NCI-H345 (cell line): ENCODE measurements around the gene SPOUT1.
"Not testable (repeated sequence)": the region's sequence is repeated elsewhere in the genome, so short reads cannot be mapped to it uniquely, and the experiment has no call there.

Experiments used
- DNase-seq: peaks from one replicate; lab custom pipeline; 2025; lab: John Stamatoyannopoulos, UW

SPOUT1 gene

GRCh38 chr9:128829477-128830251 lies at the start of gene SPOUT1:
SPOUT1 (minus strand) TSS chr9:128829794; CDS start chr9:128829780, 14 bp downstream.
- peak; percentile 97 for DNase-seq

DNA sequence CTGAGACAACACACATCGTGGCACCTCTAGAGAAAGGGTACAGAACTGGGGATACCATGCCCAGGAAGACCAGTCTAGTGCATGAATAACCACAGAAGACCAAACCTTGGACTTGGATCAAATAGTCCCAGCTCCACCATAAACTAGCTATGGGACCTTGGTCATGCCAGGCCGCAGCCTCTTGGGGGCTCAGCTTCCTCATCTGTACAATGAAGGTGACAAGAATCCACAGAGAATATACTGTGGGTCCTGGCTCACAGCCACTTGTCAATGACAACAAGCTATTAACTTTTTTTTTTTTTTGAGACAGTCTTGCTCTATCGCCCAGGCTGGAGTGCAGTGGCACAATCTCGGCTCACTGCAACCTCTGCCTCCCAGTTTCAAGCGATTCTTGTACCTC lies 48.3 kb upstream of the SPOUT1 start:
- no peak for DNase-seq

GRCh38 chr9:128870941-128871265 lies 41.3 kb upstream of the SPOUT1 start:
- not testable (repeated sequence) for DNase-seq

- no peak for DNase-seq
Observed at GRCh38 chr9:128870128-128870940, 40.7 kb upstream of the SPOUT1 start.

DNA sequence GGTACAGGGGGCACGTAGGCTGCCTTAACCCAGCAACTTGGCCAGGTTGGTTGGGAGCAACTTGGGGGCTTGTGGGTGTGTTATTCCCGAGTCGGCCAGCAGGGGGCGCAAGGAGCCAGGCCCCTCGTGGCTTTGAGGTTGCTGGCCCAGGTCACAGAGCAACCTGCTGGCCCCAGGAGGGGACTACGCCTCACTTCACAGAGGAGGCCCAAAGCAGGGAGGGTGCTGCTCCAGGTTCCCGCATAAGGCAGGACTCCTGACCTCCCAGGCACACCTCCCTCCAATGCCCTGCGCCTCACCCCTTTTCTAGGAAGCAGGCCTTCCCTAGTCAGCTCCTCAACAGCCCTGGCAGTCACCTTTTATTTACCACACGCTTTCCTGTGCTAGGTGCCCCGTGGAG lies 34.1 kb upstream of the SPOUT1 start:
- peak; percentile 51 for DNase-seq

DNA sequence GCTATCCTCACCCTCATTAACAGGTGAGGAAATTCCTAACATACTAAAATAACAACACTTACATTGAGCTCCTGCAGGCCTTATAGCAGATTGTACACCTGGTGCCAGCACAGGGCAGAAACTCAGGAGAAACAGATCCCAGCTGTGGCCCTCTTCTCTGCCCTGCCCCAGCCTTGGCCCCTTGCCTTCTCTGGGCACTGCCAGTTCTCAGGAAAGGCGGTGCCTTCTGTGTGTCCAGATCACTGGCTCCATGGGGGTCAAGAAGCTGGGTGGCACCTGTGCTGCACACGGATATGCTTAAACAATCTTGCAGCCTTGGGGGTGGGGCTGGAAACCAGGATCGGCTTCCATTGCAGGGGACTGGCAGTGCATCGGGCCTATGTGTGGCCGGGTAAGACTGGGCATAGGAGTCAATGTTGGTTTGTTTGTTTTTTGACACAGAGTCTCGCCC lies 32.8 kb upstream of the SPOUT1 start:
- DNase-seq = no peak

GRCh38 chr9:128861501-128861900 lies 31.9 kb upstream of the SPOUT1 start:
- no peak for DNase-seq

- no peak for DNase-seq
Observed at GRCh38 chr9:128860937-128861336, 31.3 kb upstream of the SPOUT1 start.

GRCh38 chr9:128858476-128858875 lies 28.9 kb upstream of the SPOUT1 start:
- not testable (repeated sequence) for DNase-seq

- not testable (repeated sequence) for DNase-seq
Observed at GRCh38 chr9:128854454-128854853, 24.9 kb upstream of the SPOUT1 start.

GRCh38 chr9:128852646-128853045 lies 23.1 kb upstream of the SPOUT1 start:
- DNase-seq = not testable (repeated sequence)

DNA sequence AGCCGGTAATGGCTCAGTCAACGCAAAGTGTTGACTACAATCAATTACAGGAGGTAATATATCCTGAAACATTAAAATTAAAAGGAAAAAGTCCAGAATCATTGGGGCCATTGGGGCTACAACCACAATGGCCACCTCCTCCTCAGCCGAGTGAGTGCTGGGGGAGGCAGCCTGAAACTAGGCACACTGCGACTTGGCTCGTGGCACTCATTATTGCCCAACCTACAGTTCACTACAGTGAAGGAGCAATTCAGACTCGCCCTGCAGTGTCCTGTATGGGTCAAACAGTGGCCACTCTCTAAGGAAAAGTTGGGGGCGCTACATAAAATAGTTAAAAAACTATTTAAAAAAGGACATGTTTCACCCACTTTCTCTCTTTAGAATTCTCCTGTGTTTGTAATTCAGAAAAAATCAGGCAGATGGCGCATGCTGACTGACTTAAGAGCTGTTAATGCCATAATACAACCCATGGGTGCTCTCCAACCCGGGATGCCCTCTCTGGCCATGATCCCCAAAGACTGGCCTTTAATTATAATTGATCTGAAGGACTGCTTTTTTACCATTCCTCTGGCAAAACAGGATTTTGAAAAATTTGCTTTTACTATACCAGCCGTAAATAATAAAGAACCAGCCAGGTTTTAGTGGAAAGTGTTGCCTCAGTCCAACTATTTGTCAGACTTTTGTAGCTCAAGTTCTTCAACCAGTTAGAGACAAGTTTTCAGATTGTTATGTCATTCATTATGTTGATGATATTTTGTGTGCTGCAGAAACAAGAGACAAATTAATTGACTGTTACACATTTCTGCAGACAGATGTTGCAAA lies 22.4 kb upstream of the SPOUT1 start:
- not testable (repeated sequence) for DNase-seq

DNA sequence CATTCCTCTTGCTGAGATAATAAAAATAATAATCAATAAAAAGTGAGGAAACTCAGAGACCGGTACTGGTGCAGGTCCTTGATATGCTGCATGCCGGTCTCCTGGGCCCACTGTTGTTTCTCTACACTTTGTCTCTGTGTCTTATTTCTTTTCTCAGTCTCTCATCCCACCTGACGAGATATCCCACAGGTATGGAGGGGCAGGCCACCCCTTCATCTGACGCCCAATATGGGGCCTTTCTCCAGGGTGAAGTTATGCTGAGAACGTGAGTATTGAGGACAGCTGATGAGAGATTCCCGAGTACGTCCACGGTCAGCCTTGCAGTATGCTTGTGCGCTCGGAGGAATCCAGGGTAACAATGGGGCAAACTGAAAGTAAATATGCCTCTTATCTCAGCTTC lies 21.4 kb upstream of the SPOUT1 start:
- not testable (repeated sequence) for DNase-seq

DNA sequence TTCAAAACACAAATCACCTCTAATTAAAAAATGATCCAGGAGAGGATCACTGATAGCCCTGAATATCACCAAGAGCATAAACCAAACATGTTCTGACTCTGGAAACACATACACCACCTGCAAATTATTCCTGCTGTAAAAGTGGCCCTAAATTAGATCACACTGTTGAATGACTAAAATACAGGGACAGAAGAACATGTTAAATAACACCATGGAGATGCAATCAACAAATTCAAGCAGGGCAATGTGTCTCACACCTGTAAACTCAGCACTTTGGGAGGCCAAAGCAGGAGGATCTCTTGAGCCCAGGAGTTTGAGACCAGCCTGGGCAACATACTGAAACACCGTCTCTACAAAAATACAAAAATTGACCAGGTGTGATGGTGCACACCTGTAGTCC lies 18.2 kb upstream of the SPOUT1 start:
- DNase-seq = no peak

- DNase-seq = no peak
Observed at GRCh38 chr9:128846680-128847030, 17.1 kb upstream of the SPOUT1 start.

GRCh38 chr9:128845186-128845931 lies 15.8 kb upstream of the SPOUT1 start:
- DNase-seq = peak; percentile 78

GRCh38 chr9:128843171-128843570 lies 13.6 kb upstream of the SPOUT1 start:
- DNase-seq = not testable (repeated sequence)

- DNase-seq = no peak
Observed at GRCh38 chr9:128841694-128842492, 12.3 kb upstream of the SPOUT1 start.

DNA sequence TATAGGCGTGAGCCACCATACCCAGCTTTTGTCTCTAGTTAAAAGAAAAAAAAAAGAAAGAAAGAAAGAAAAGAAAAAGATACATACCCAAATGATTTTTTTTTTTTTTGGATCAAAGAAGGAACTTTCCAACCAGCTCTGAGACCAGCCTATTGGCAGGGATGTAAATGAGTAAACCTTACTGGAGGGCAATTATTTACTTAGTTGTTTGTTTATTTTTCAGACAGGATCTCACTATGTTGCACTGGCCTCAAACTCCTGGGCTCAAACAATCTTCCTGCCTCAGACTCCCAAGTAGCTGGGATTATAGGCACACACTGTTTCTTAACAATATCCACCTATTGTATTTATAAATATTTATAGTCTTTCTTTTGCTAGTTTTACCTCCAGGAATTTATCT lies 10.9 kb upstream of the SPOUT1 start:
- DNase-seq = no peak

GRCh38 chr9:128838338-128838737 lies 8.7 kb upstream of the SPOUT1 start:
- no peak for DNase-seq
